ENCODE results near the gene EPS8L1. TPM values are rescaled to one million over a fixed set of nuclear protein-coding genes. Genes with fewer than 3 reads are reported as not detected.
A peak's percentile ranks its signal among the peaks of the same experiment; 100 is the strongest.

EPS8L1 gene
- total RNA-seq, 1 experiment from 2014 or later = 75.8 TPM

DNA sequence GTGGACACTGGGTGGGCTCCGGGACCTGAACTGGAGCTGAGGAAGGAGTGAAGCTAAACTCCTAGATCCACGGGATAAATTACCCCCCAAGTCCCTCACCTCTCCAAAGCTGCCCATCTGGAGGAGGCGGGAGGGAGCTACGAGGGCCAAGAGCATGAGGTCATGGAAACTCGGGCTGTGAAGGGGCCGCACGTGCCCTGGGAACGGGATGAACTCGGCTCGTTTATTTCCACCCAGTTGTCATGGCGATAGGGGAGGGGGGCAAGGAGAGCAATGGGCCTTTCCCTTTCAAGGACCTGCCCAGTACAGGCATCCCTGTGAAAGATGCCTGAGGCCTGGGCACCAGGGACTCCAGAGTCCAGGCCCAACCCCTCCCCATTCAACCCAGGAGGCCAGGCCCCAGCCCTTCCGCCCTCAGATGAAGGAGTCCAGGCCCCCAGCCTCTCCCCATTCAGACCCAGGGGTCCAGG lies 37.9 kb downstream of the EPS8L1 start:
- H3K9ac ChIP-seq (ENCODE audit: low read length) = no peak overlapping the region
- TF ChIP-seq EZH2 (IDR thresholded peaks at IDR 0.05; ENCODE audit: low read length, unreplicated experiment) = no peak
- no peak for TF ChIP-seq EZH2phosphoT487 (IDR thresholded peaks at IDR 0.05; ENCODE audit: borderline replicate concordance, low read length)
- TF ChIP-seq, protein P1, sequence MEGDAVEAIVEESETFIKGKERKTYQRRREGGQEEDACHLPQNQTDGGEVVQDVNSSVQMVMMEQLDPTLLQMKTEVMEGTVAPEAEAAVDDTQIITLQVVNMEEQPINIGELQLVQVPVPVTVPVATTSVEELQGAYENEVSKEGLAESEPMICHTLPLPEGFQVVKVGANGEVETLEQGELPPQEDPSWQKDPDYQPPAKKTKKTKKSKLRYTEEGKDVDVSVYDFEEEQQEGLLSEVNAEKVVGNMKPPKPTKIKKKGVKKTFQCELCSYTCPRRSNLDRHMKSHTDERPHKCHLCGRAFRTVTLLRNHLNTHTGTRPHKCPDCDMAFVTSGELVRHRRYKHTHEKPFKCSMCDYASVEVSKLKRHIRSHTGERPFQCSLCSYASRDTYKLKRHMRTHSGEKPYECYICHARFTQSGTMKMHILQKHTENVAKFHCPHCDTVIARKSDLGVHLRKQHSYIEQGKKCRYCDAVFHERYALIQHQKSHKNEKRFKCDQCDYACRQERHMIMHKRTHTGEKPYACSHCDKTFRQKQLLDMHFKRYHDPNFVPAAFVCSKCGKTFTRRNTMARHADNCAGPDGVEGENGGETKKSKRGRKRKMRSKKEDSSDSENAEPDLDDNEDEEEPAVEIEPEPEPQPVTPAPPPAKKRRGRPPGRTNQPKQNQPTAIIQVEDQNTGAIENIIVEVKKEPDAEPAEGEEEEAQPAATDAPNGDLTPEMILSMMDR (conservative IDR thresholded peaks at IDR 0.05; ENCODE audit: low read depth, low read length) = no peak
- BruUV-seq (replicated peaks) = no TSS peak
- H3K4me1 ChIP-seq (ENCODE audit: insufficient read depth, low read length) = peaks cover 12% of the 10 kb centered on the region
- peaks cover 35% of the 10 kb centered on the region for H4K20me1 ChIP-seq (ENCODE audit: low read length)
- intact Hi-C loops (cut with micrococcal nuclease) = no loop called here
- ChIA-PET POLR2A (ENCODE audit: unreplicated experiment) (no interaction called here), CTCF (no interaction called here)
- DNase-seq = no peak
- no peaks in the 10 kb centered on the region for H3K9me3 ChIP-seq (ENCODE audit: low read length)
- no peak overlapping the region for H3K4me2 ChIP-seq (ENCODE audit: low read length)
- no peaks in the 10 kb centered on the region for H3K9me2 ChIP-seq (replicated peaks; ENCODE audit: low read length)
- peaks cover 50% of the 10 kb centered on the region for H3K79me2 ChIP-seq (ENCODE audit: low read length)
- no peaks in the 10 kb centered on the region for H3K27me3 ChIP-seq (ENCODE audit: low read length)
- no peak overlapping the region for H2AFZ ChIP-seq (ENCODE audit: low read length)
- H3K36me3 ChIP-seq (ENCODE audit: low read depth, low read length) = peaks cover 14% of the 10 kb centered on the region
- H3K4me3 ChIP-seq (ENCODE audit: low read length) = no peak overlapping the region
- no peaks in the 10 kb centered on the region for H3F3A ChIP-seq (ENCODE audit: low read length, unreplicated experiment)
- no peak overlapping the region for H3K27ac ChIP-seq (ENCODE audit: low read length)
- ATAC-seq = no peak

DNA sequence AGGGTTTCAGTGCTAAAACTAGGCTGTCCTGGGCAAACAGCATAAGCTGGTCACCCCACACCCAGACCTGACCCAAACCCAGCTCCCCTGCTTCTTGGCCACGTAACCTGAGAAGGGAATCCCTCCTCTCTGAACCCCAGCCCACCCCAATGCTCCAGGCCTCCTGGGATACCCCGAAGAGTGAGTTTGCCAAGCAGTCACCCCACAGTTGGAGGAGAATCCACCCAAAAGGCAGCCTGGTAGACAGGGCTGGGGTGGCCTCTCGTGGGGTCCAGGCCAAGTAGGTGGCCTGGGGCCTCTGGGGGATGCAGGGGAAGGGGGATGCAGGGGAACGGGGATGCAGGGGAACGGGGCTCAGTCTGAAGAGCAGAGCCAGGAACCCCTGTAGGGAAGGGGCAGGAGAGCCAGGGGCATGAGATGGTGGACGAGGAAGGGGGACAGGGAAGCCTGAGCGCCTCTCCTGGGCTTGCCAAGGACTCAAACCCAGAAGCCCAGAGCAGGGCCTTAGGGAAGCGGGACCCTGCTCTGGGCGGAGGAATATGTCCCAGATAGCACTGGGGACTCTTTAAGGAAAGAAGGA lies 39.0 kb downstream of the EPS8L1 start:
- ChIA-PET POLR2A (ENCODE audit: unreplicated experiment) (no interaction called here), CTCF (no interaction called here)
- peaks cover 9% of the 10 kb centered on the region; the same call in 1 of the 2 replicates for H3K36me3 ChIP-seq (ENCODE audit: low read depth, low read length)
- ATAC-seq (no peak), DNase-seq (no peak)
- no peak overlapping the region; the same call in 1 of the 2 replicates for H3K4me3 ChIP-seq (ENCODE audit: low read length)
- no peak overlapping the region for H3K27ac ChIP-seq (ENCODE audit: low read length)
- intact Hi-C loops (cut with micrococcal nuclease) = loop anchor here (5.0 kb wide), 1 partner anchor 52 kb away; the partner anchor contains the start of gene RDH13
- H3F3A ChIP-seq (ENCODE audit: low read length, unreplicated experiment) = no peaks in the 10 kb centered on the region
- no TSS peak for BruUV-seq (replicated peaks)
- no peaks in the 10 kb centered on the region for H3K9me2 ChIP-seq (replicated peaks; ENCODE audit: low read length)
- H4K20me1 ChIP-seq (ENCODE audit: low read length) = peaks cover 35% of the 10 kb centered on the region
- peak overlapping the region; percentile 88 for H3K4me2 ChIP-seq (ENCODE audit: low read length)
- H3K79me2 ChIP-seq (ENCODE audit: low read length) = peaks cover 50% of the 10 kb centered on the region
- no peak overlapping the region for H3K9ac ChIP-seq (ENCODE audit: low read length)
- H3K9me3 ChIP-seq (ENCODE audit: low read length) = no peaks in the 10 kb centered on the region
- no peaks in the 10 kb centered on the region for H3K27me3 ChIP-seq (ENCODE audit: low read length)
- no peak overlapping the region for H2AFZ ChIP-seq (ENCODE audit: low read length)
- TF ChIP-seq EZH2 (IDR thresholded peaks at IDR 0.05; ENCODE audit: low read length, unreplicated experiment) = no peak
- TF ChIP-seq EZH2phosphoT487 (IDR thresholded peaks at IDR 0.05; ENCODE audit: borderline replicate concordance, low read length) = no peak
- TF ChIP-seq, protein P1 (conservative IDR thresholded peaks at IDR 0.05; ENCODE audit: low read depth, low read length) = no peak
- H3K4me1 ChIP-seq (ENCODE audit: insufficient read depth, low read length) = peaks cover 12% of the 10 kb centered on the region

DNA sequence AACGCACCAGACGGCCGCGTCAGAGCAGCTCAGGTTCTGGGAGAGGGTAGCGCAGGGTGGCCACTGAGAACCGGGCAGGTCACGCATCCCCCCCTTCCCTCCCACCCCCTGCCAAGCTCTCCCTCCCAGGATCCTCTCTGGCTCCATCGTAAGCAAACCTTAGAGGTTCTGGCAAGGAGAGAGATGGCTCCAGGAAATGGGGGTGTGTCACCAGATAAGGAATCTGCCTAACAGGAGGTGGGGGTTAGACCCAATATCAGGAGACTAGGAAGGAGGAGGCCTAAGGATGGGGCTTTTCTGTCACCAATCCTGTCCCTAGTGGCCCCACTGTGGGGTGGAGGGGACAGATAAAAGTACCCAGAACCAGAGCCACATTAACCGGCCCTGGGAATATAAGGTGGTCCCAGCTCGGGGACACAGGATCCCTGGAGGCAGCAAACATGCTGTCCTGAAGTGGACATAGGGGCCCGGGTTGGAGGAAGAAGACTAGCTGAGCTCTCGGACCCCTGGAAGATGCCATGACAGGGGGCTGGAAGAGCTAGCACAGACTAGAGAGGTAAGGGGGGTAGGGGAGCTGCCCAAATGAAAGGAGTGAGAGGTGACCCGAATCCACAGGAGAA lies 39.9 kb downstream of the EPS8L1 start:
- POLR2A ChIA-PET (ENCODE audit: unreplicated experiment) = no interaction called here

More for the DNA sequence above, 39.9 kb downstream of the EPS8L1 start:
- Histone ChIP-seq H3K4me1 (ENCODE audit: insufficient read depth, low read length) (peaks cover 12% of the 10 kb centered on the region), H3K9ac (ENCODE audit: low read length) (peak overlapping the region; percentile 19; the same call in 1 of the 2 replicates), H3K4me3 (ENCODE audit: low read length) (peak overlapping the region; percentile 90), H3K27ac (ENCODE audit: low read length) (no peak overlapping the region), H3K9me3 (ENCODE audit: low read length) (no peaks in the 10 kb centered on the region), H3F3A (ENCODE audit: low read length, unreplicated experiment) (peaks cover 3% of the 10 kb centered on the region), H3K9me2 (replicated peaks; ENCODE audit: low read length) (no peaks in the 10 kb centered on the region), H3K79me2 (ENCODE audit: low read length) (peaks cover 50% of the 10 kb centered on the region), H3K36me3 (ENCODE audit: low read depth, low read length) (peaks cover 5% of the 10 kb centered on the region; the same call in 1 of the 2 replicates), H2AFZ (ENCODE audit: low read length) (0 out of 2 replicates have a peak overlapping the region, but pooled peaks have one; percentile 5), H4K20me1 (ENCODE audit: low read length) (peaks cover 35% of the 10 kb centered on the region), H3K27me3 (ENCODE audit: low read length) (no peaks in the 10 kb centered on the region), H3K4me2 (ENCODE audit: low read length) (peak overlapping the region; percentile 88)
- TF ChIP-seq EZH2phosphoT487 (IDR thresholded peaks at IDR 0.05; ENCODE audit: borderline replicate concordance, low read length) (no peak), EZH2 (IDR thresholded peaks at IDR 0.05; ENCODE audit: low read length, unreplicated experiment) (no peak)
- TF ChIP-seq, protein P1 (conservative IDR thresholded peaks at IDR 0.05; ENCODE audit: low read depth, low read length) = no peak
- BruUV-seq (replicated peaks) = no TSS peak
- no peak for ATAC-seq
- CTCF ChIA-PET = interaction anchor here (0.6 kb wide), 1 partner anchor 30 kb away, joined by 3 read pairs; no protein-coding TSS in a partner anchor
- intact Hi-C loops (cut with micrococcal nuclease) = loop anchor here (5.0 kb wide), 1 partner anchor 53 kb away; the partner anchor contains the start of gene RDH13
- no peak for DNase-seq
